ENCODE data around the gene HGF.
"Not testable (repeated sequence)": the region's sequence is repeated elsewhere in the genome, so short reads cannot be mapped to it uniquely, and the experiment has no call there.

The HGF gene

GRCh38 chr7:81775560-81775959, 5.7 kb upstream of the HGF start:
- no peak for DNase-seq

DNA sequence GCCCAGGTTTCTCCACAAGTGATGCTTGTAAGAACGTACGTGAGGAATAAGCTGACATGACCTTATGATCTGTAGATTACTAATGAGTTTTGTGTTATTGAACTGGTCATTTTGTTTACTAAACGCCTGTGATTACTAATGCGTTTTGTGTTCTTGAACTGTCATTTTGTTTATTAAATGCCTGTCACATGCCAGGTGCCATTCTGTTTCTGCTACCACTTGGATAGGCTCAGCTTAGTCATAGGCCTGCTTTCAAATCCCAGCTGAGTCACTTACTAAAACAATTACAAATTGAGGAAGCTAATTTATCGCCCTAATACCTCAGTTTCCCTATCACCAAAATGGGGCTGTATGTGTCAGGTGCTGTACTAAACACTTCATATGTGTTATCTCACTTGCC, 4.7 kb upstream of the HGF start:
- DNase-seq, result no peak

- no peak for DNase-seq
Measured at GRCh38 chr7:81770728-81771223, 929 bp upstream of the HGF start.

DNA sequence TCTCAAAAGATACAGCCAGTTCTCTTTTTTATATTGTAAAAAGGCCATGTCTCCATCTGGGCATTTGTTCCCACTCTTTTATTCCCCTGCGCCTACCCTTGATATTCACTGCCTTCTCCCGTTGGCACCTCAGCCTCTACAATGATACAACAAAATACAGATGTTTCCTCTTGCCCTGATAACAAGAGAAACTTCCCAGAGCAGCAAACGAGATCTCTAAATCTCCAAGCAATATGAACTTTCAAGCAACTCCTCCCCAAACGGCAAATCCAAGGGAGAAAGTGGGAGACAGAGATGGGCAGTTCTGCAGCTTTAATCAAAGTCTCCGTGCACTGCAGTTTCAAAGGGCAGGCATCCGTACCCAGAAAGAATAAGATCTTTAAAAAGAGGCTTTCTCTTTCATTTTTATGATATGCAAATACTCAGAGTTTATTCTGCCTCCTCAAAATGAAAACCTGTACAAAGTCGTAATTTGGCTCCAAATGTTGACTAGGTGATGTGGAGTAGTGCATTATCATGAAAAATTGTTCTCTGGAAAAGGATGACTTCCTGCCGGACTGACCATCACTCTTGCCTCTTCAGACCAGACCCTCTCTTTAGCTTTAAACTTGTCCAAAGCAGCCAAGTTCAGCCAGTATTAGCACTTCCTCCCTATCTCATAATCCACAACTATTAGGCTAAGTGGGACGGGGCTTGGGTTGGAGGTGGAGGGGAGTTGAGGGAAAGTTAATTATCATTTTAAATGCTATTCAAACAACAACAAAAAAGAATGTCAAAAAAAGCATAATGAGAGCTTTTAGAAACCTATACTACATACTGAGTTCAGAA, 682 bp downstream of the HGF start:
- DNase-seq, result no peak

DNA sequence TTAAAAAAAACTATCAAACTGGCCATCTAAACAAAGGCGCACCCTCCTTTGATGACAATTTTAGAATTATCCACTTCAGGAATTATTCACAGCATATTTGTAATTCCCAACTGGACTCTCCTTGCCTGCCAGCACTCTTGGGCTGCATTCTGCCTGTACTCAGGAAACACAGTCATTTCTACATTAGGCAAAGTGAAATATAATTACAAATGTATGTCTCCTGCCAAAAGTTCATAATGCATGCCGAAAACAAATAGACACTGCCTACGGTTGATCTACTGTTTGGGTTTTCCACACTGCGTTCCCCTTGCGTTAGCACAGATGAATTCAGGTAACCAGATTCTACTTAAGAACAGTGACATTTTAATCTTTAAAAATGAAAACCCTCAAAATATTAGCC, 1.9 kb downstream of the HGF start:
- DNase-seq, result no peak

DNA sequence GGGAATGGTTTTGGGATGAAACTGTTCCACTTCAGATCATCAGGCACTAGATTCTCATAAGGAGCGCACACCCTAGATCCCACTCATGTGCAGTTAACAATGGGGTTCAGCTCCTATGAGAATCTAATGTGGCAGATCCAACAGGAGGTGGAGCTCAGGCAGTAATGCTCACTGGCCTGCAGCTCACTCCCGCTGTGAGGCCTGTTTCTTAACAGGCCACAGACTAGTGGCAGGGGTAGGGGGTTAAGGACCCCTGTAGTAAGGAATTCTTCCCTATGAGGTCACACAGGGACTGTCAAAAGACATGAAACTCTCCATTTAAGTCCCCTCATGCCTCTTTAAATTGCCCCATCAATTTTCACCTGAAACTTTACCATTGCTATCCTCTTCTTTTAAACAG, 8.0 kb downstream of the HGF start:
- no peak for DNase-seq

DNA sequence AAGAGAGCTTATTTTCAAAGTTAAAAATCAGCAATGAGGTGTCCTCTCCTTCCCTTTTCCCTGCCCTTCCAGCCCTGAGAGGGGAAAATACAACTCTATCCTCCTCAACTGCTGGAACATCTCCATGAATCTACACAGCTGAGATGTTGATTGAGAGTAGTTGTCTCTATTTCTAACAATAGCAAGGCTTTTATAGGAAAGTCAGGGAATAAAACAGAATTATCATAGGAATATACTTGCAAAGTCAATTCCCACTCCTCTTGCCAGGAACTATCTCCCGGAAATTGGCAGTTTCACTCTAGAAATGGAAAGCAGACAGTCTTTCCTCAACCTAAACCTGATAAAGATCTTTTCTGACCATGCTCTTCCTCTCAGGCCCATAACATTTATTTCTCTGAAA, 8.8 kb downstream of the HGF start:
- DNase-seq, result no peak

- no peak for DNase-seq
Measured at GRCh38 chr7:81754918-81755696, 14.7 kb downstream of the HGF start.

GRCh38 chr7:81753392-81753791, 16.5 kb downstream of the HGF start:
- DNase-seq, result no peak

- no peak for DNase-seq
Measured at GRCh38 chr7:81752318-81752714, 17.5 kb downstream of the HGF start.

- no peak for DNase-seq
Measured at GRCh38 chr7:81751619-81752317, 18.1 kb downstream of the HGF start.

DNA sequence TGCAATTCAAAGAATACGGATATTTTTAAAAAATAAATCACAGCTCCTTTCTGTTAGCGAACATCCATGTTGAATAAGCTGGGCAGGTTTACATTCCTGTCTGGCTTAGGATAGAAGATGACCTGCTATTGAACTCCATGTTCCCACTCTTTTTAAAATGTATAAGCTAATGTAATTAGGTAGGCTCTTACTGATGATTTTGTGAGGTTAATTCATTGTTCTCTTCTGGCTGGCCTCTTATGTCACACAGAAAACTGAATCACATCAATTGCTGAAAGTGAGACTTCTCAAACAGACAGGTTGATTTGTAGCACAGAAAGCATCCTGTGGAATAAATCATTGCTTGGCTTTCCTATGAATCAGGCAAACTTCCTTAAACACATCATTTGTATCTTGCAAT, 24.2 kb downstream of the HGF start:
- DNase-seq, result no peak

GRCh38 chr7:81744389-81744788, 25.5 kb downstream of the HGF start:
- no peak for DNase-seq

DNA sequence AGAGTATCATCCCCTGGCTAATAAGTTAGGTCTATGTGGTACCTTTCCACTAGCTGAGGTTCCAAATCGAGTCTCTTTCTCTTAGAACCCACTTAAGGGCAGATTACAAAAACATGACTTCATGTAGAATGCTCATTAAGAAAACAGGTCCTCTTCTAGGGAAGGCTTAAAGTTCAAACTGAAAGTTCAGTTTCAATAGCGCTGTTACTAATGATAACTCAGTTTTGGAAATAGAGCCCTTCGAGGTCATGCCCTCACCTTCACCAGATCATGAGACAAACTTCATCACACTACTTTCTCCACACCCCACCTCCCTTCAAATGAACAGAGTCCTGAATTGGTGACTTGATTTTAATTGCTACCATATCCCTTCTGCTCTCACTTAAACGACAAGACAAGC, 26.2 kb downstream of the HGF start:
- no peak for DNase-seq

DNA sequence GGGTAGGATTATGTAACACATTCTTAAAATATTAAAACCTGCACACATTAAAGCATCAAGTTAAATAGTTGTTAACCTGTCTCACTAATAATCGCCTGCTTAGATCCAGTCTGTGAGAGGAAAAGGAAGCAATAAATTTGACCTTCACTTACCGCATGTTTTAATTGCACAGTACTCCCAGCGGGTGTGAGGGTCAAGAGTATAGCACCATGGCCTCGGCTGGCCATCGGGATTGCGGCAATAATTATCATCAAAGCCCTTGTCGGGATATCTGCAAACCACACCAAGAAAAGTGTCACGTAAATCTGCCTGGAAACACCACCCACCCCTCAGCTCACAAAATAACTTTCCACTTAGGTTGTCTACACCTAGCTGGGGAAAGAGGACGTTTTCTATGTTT, 26.6 kb downstream of the HGF start:
- DNase-seq, result no peak

GRCh38 chr7:81740403-81740802, 29.4 kb downstream of the HGF start:
- no peak for DNase-seq

- no peak for DNase-seq
Measured at GRCh38 chr7:81736091-81736490, 33.8 kb downstream of the HGF start.

- DNase-seq, result no peak
Measured at GRCh38 chr7:81725812-81726127, 44.1 kb downstream of the HGF start.

DNA sequence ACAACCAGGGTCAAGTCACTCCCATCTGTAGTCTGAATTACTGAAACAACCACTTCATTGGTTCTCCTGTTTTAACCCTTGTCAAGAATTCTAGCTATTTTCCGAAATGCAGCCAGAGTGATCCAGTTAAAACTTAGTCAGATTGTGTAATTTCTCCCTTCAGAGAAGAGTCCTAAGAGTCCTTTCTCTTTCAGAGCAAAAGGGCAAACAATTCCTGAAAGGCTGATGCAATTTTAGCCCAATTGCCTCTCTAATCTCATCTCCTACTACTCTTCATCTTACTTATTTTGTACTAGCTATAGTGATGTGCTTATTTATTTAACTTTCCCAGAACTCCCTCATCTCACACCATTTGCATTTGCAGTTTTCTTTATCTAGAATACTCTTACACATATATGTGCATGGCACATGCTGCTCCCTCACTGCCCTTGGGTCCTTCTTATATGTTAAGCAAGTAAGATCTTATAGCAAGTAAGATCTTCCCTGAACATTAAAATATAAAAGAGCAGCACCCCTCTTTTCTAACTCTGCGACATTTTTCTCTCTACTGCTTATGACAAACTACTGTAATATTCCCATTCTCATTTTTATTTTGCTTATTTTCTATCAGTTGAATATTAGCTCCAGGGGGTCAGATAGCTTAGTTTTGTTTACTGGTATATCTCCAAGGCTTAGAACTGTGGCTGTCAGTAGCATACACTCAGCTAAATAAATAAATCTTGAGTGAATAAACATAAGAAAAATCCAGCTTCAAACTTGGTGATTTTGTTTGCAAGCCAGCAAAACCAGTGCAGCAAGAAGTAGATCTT, 44.6 kb downstream of the HGF start:
- no peak for DNase-seq

DNA sequence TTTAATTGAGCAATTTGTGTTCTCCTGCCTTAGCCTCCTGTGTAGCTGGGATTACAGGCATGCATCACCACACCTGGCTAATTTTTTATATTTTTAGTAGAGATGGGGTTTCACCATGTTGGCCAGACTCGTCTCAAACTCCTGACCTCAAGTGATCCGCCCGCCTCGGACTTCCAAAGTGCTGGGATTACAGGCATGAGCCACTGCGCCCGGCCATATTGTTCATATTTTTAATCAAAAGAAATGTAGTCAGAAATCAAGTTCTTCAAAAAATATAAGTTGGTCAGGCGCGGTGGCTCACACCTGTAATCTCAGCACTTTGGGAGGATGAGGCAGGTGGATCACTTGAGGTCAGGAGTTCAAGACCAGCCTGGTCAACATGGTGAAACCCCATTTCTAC, 47.6 kb downstream of the HGF start:
- not testable (repeated sequence) for DNase-seq

- no peak for DNase-seq
Measured at GRCh38 chr7:81721437-81721836, 48.4 kb downstream of the HGF start.

DNA sequence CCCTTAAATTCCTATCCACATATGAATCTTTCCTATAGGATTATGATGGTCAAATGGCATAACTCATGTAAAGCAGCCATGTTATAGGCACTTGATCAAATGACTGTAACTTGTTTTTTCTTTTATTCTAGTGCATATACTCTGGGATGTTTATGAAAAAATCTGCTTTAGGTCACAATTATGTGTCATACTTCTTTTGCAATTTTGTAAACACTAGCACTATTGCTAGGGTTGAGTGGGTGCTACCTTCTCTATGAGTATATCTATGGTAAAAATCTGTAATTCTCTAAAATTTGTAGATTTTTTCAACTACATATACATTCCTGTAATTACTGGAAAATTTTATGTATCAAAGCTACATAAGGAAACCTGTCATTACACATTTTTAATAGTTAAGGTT, 50.0 kb downstream of the HGF start:
- DNase-seq, result no peak

Data from NCI-H526 treated with DMSO at 0.1 percent for 48 hours (cell line).